ENCODE results near the gene NTPCR. TPM values are rescaled to one million over a fixed set of nuclear protein-coding genes. Genes with fewer than 3 reads are reported as not detected.
A peak's percentile ranks its signal among the peaks of the same experiment; 100 is the strongest.
"Not testable (repeated sequence)": the region's sequence is repeated elsewhere in the genome, so short reads cannot be mapped to it uniquely, and the experiment has no call there.

Gene NTPCR
- total RNA-seq, 1 experiment from 2014 or later, result 47.6 TPM

DNA sequence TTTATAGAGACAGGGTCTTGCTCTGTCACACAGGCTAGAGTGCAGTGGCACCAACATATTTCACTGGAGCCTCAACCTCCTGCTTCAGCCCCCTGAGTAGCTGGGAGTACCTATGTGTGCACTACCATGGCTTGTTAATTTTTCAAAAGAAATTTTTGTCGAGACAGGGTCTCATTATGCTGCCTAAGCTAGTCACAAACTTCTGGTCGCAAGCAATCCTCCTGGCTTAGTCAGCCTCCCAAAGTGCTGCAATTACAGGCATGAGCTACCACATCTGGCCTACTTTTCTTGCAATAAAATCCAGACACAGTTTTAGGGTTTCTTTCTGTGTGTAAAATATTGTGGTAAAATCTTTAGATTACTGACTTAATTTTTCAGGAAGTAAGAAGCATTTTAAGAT is 27.9 kb upstream of the NTPCR start:
- peak; percentile 48 for DNase-seq
- H3K9me3 ChIP-seq, result no peaks in the 10 kb centered on the region; the same call in 1 of the 2 replicates
- no peaks in the 10 kb centered on the region for H3K27me3 ChIP-seq
- no peak overlapping the region for H3K4me3 ChIP-seq
- H3K36me3 ChIP-seq, result no peaks in the 10 kb centered on the region

DNA sequence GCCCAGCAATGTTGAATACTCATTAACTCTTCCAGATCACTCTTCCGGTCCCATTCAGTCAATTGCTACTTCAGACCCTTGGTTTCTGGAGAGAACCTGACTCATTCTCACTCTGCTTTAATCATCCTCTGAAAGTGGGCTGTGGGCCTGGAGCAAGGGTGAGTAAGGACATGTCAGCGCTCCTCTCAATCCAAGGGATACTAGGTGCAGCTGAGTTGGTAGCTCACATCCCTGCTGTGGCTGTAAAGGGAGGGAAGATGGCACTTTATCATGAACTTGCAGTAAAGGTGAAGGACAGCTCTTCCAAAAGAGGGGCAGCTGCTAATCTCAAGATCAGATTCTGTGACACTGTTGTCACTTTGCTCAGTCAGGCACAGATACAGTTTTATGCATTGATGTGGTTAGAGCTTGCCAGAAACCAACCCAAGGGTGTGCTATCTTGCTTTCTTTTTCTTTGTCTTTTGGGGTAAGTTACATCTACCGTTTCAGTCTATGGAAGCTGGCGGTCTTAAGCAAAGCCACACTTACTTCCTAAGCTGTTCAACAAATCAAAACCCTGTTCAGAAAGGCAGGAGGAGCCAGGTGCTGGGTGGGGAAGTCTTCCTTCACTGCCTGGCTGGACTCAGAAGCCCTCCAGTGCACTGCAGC is 26.5 kb upstream of the NTPCR start:
- no peaks in the 10 kb centered on the region; the same call in 1 of the 2 replicates for H3K9me3 ChIP-seq
- H3K4me3 ChIP-seq, result no peak overlapping the region
- DNase-seq, result peak; percentile 85
- H3K27me3 ChIP-seq, result no peaks in the 10 kb centered on the region
- H3K36me3 ChIP-seq, result no peaks in the 10 kb centered on the region

DNA sequence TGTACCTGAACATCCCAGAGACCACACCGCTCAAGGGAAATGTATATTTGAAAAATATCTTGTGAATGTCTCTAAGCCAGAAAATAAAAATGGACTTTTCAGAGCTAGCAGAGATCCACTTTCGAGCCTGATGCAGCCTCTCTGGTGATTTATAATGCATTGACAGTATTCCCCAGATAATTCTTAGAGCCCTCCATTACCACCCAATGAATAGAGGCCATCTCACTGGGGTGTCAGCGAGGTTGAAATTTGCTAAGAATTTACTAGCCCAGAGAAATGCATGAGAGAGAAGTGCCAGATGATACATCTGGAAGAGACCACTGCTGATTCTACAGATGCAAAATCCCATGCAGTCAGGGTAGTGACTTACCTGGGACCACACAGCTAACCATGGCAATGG is 25.5 kb upstream of the NTPCR start:
- Histone ChIP-seq H3K4me3 (no peak overlapping the region), H3K36me3 (no peaks in the 10 kb centered on the region), H3K9me3 (no peaks in the 10 kb centered on the region), H3K27me3 (no peaks in the 10 kb centered on the region)
- DNase-seq, result no peak

GRCh38 chr1:232925421-232926220 is 24.8 kb upstream of the NTPCR start:
- DNase-seq, result no peak
- H3K36me3 ChIP-seq, result no peaks in the 10 kb centered on the region
- no peaks in the 10 kb centered on the region for H3K27me3 ChIP-seq
- no peak overlapping the region for H3K4me3 ChIP-seq
- no peaks in the 10 kb centered on the region for H3K9me3 ChIP-seq

DNA sequence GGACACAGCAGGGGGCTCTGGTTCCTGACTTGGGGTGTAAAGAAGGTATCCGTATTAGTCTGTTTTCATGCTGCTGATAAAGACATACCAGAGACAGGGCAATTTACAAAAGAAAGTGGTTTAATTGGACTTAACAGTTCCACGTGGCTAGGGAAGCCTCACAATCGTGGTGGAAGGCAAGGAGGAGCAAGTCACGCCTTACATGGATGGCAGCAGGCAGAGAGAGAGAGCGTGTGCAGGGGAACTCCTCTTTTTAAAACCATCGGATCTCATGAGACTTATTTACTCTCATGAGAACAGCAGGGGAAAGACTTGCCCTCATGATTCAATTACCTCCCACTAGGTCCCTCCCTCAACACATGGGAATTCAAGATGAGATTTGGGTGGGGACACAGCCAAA is 23.2 kb upstream of the NTPCR start:
- H3K4me3 ChIP-seq, DNase-seq, H3K27me3 ChIP-seq, H3K36me3 ChIP-seq, H3K9me3 ChIP-seq: not testable (repeated sequence)

DNA sequence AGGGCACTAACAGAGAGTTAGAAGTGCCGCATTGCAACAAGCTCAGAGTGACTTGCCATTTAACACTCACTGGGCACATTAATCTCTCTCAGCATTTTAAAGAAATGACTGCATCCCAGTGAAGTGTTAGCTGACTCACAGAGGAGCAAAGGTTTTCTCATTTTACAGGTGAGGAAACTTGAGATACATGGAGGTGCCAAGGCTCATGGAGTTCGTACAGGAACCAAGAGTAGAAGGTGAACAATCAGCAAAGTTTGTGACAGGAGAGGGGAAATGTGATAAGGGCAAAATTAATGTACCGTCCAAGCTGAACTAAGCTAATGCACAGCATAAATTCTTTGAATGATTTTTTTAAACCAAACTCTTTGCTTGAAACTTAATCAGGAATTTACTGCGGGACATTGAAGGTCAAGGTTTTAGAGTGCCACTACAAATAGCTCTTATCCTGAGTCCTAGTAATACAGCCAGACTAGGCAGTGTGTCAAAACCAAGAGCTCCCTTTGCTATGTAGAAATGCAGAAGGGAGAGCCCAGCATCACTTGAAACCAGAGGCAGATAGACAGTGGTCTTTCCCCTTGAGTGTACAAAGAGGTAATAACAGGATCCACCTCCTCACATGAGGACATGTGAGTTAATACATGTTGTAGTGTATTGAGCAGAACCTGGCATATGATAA is 22.4 kb upstream of the NTPCR start:
- Histone ChIP-seq H3K4me3 (no peak overlapping the region), H3K27me3 (no peaks in the 10 kb centered on the region), H3K36me3 (no peaks in the 10 kb centered on the region), H3K9me3 (no peaks in the 10 kb centered on the region)
- DNase-seq, result no peak

DNA sequence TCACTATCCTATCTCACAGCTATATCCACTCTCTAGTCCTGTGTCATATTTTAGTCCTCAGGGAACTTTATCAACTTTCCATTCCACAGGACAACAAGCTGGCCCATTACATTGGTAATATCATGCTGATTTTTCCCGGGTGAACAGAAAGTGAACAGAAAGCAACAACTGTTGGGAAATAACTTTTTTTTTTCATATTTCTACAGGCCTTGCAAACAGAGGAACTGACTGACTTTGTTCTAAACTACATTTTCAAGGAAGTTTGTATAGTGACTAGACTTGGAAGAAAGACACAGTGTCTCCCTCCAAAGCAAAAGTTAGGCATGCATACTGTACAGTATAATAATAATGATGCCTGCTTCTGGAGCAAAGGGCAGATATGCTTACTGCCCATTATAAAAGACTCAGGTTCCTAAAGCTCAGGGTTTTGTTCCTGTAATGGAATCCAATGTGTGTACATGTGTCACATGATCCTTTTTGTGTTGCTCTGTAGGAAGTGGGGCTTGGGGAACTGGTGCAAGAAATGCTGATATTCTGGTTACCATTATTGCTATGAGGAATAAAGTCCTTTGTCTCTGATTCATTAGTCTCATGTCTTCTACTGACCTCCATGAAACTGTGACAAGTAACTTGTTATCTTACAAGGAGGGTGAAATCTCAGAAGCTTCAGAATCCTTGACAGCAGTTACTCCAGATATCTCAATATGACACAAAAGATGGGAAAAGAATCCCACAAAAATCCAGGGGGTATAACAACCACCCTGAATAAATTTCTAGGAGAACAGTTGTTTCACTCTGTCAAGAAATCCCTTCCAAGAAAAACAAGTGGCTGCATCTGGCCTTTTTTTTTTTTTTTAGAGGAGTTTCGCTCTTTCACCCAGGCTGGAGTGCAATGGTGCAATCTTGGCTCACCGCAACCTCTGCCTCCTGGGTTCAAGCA is 17.7 kb upstream of the NTPCR start:
- Histone ChIP-seq H3K27me3 (no peaks in the 10 kb centered on the region), H3K36me3 (no peaks in the 10 kb centered on the region), H3K9me3 (no peaks in the 10 kb centered on the region), H3K4me3 (no peak overlapping the region)
- no peak for DNase-seq

DNA sequence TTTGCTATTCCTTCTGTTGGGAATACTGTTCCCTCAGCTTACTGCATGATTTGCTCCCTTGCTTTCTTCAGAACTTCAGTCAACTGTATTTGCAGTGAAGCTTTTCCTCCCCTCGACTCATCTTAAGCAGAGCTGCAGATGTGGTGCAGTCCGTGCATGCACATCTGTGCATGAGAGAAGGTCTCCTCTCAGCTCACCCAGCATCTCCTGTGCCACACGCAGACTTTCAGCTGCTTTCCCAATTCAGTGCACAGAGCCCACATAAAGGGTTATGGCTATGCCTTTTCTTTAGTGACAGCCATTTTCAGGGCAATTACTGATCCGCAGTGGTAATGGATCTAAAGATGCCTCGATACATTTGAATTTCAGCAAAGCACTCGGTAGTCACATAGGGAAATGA is 13.5 kb upstream of the NTPCR start:
- no peaks in the 10 kb centered on the region for H3K27me3 ChIP-seq
- H3K36me3 ChIP-seq, result no peaks in the 10 kb centered on the region
- no peak for DNase-seq
- no peak overlapping the region for H3K4me3 ChIP-seq
- 0 out of 2 replicates have a peak, but pooled peaks cover 3% of the 10 kb centered on the region for H3K9me3 ChIP-seq

GRCh38 chr1:232937741-232938375 is 12.6 kb upstream of the NTPCR start:
- no peak for DNase-seq
- Histone ChIP-seq H3K27me3 (no peaks in the 10 kb centered on the region), H3K9me3 (0 out of 2 replicates have a peak, but pooled peaks cover 3% of the 10 kb centered on the region), H3K4me3 (no peak overlapping the region), H3K36me3 (no peaks in the 10 kb centered on the region)

GRCh38 chr1:232938926-232939325 is 11.5 kb upstream of the NTPCR start:
- no peak for DNase-seq
- Histone ChIP-seq H3K9me3 (0 out of 2 replicates have a peak, but pooled peaks cover 3% of the 10 kb centered on the region), H3K27me3 (no peaks in the 10 kb centered on the region), H3K36me3 (no peaks in the 10 kb centered on the region), H3K4me3 (no peak overlapping the region)

DNA sequence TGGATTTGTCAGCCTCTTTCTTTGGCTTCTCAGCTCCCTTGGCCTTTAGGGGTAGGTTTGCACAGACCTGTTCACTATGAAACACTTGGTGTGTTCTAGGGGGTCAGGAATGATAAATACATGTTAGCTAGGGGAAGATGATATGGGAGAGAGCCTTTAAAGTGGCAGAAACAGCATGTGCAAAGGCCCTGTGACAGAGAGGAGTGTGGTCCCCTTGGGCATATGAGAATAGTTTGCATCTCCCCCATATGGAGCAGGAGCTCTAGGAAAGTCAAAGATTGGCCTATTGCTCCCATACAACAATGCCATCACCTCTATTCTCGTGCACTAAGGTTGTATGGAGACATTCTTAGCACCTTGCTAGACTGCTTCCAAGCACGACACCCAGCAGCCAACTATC is 10.7 kb upstream of the NTPCR start:
- no peak for DNase-seq
- no peaks in the 10 kb centered on the region for H3K36me3 ChIP-seq
- H3K27me3 ChIP-seq, result no peaks in the 10 kb centered on the region
- H3K4me3 ChIP-seq, result no peak overlapping the region
- 0 out of 2 replicates have a peak, but pooled peaks cover 3% of the 10 kb centered on the region for H3K9me3 ChIP-seq

DNA sequence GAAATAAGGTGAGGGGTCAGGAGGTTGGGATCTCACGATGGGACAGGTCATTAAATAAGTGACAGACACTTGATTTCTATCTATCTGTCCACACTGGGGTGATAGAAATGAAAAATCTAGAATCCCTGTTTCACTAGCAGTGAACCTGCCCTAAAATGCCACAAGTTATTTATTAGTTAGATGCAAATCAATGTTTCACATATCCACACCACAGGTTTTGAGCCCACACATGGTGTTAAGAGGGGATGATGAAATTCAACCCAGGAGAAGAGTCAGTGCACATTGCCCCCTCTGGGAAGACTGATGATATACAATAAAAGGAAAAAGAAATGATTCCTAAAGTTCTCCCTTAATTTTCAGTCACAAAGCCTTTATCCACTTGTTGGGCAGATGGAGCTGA is 10.1 kb upstream of the NTPCR start:
- DNase-seq, result no peak
- Histone ChIP-seq H3K27me3 (no peaks in the 10 kb centered on the region), H3K4me3 (no peak overlapping the region), H3K9me3 (0 out of 2 replicates have a peak, but pooled peaks cover 3% of the 10 kb centered on the region), H3K36me3 (no peaks in the 10 kb centered on the region)

DNA sequence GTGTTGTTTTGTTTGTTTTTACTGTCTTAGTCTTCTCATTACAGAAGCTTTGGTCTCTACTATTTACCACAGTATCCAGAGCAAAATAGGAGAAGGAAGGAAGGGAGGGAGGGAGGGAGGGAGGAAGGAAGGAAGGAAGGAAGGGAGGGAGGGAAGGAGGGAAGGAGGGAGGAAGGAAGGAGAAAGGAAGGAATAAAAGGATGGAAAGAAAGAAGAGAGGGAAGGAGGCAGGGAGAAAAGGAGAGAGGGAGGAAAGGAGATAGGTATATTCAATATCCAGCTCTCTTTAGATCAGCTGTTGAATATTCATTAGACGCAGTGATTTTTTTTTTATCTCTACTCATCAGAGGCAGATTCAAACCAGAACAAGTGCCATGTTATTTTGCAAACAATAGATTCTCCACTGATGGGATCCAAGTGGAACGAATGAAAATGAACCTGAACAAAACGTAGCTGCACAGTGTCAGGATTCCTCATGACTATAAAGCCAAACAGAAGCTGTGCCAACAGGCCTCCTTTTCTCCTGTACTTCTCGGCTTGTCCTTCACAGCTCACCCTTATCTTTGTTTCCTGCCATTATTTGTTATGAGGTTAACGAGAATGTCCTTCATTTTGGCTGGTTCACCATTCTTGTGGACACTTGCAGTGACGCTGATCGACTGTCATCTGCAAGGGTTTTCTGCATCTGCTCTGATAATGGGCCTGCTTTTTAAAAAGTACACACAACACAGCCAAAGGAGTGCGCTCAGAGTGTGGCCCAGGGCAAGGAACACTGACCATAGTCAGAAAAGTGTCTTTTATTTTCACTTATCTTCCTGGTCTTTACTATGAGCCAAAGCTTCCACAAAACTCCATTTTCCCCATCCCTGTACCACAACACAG is 7.8 kb upstream of the NTPCR start:
- Histone ChIP-seq H3K36me3 (no peaks in the 10 kb centered on the region), H3K27me3 (no peaks in the 10 kb centered on the region), H3K4me3 (no peak overlapping the region), H3K9me3 (0 out of 2 replicates have a peak, but pooled peaks cover 3% of the 10 kb centered on the region)
- DNase-seq, result no peak

GRCh38 chr1:232943679-232944252 is 6.6 kb upstream of the NTPCR start:
- DNase-seq, result no peak
- H3K27me3 ChIP-seq, result no peaks in the 10 kb centered on the region
- H3K36me3 ChIP-seq, result no peaks in the 10 kb centered on the region
- 0 out of 2 replicates have a peak, but pooled peaks cover 3% of the 10 kb centered on the region for H3K9me3 ChIP-seq
- H3K4me3 ChIP-seq, result no peak overlapping the region

- H3K9me3 ChIP-seq, result 0 out of 2 replicates have a peak, but pooled peaks cover 3% of the 10 kb centered on the region
- DNase-seq, result no peak
- no peak overlapping the region for H3K4me3 ChIP-seq
- H3K36me3 ChIP-seq, result no peaks in the 10 kb centered on the region
- H3K27me3 ChIP-seq, result no peaks in the 10 kb centered on the region
Measured at GRCh38 chr1:232944347-232944746, 6.1 kb upstream of the NTPCR start.
